22Rv1 (cell line): ENCODE results near the gene NOSIP.

Source experiments
- ZFX ChIP-seq: fragments of 450-650 bp; IDR thresholded peaks from 2 replicates; pipeline ENCODE4 v1.6.1; 2017; ENCODE audit warnings: antibody characterized with exemption, borderline replicate concordance
- TF ChIP-seq, protein P1 (sequence below): fragments of 450-650 bp; IDR thresholded peaks from 2 replicates; pipeline ENCODE4 v1.5.1; 2017; ENCODE audit warnings: mild to moderate bottlenecking

DNA sequence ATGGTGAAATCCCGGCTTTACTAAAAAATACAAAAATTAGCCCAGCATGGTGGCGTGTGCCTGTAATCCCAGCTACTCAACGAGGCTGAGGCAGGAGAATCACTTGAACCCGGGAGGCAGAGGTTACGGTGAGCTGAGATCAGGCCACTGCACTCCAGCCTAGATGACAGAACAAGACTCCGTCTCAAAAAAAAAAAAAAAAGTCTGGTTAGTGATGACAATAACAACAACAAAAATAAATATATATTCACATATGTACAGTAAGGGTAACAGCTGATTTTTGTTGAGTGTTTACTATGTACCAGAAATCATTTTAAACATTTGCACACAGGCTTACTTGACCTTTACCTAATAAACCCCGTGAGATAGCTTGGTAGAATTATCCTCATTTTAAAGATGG is 36.6 kb upstream of the NOSIP start:
- TF ChIP-seq, protein P1, sequence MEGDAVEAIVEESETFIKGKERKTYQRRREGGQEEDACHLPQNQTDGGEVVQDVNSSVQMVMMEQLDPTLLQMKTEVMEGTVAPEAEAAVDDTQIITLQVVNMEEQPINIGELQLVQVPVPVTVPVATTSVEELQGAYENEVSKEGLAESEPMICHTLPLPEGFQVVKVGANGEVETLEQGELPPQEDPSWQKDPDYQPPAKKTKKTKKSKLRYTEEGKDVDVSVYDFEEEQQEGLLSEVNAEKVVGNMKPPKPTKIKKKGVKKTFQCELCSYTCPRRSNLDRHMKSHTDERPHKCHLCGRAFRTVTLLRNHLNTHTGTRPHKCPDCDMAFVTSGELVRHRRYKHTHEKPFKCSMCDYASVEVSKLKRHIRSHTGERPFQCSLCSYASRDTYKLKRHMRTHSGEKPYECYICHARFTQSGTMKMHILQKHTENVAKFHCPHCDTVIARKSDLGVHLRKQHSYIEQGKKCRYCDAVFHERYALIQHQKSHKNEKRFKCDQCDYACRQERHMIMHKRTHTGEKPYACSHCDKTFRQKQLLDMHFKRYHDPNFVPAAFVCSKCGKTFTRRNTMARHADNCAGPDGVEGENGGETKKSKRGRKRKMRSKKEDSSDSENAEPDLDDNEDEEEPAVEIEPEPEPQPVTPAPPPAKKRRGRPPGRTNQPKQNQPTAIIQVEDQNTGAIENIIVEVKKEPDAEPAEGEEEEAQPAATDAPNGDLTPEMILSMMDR, result no peak
- no peak for TF ChIP-seq ZFX
